ENCODE measurements around the gene MPIG6B.

The MPIG6B gene

DNA sequence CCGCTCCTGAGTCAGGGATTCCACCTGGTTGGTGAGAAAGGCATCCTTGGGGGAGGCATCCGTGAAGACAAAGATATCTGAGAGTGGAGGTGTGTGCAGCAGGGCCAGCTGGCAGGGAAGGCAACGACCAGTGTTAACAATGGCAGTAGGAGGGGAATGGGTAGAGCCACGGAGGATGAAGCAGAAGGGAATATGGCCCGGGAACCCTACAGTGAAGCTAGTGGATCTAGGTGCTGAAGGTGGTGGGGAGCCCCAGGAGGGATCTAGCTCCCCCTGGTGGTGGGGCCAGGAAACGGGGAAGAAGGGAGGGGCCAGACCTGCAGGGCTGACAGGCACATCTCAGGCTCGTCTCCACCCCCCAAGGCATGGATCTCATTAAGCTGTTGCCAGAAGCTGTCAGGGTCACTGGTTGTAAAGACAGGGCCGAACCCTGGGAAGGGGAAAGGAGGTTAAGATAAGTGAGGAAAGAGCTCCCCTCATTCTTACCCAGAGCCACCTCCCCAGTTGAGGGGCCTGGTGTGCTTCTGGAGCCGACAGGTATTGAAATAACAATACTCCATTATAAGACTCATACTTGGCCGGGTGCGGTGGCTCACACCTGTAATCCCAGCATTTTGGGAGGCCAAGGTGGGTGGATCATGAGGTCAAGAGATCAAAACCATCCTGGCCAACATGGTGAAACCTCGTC, 46.7 kb downstream of the MPIG6B start:
- peak; percentile 31 for DNase-seq

DNA sequence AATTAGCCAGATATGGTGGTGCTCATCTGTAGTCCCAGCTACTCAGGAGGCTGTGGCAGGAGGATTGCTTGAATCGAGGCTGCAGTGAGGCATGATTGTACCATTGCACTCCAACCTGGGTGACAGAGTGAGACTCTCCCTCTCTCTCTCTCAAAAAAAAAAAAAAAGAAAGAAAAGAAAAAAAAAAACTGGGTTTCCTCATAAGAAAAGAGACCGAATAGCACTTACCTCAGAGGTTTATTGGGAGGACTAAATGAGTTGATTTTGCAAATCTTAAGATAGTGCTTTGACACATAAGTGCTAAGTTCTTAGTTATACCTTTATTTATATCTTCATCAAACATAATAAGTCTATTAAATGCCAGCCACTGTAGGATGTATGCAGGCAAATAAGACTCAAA, 47.7 kb downstream of the MPIG6B start:
- DNase-seq = no peak

DNA sequence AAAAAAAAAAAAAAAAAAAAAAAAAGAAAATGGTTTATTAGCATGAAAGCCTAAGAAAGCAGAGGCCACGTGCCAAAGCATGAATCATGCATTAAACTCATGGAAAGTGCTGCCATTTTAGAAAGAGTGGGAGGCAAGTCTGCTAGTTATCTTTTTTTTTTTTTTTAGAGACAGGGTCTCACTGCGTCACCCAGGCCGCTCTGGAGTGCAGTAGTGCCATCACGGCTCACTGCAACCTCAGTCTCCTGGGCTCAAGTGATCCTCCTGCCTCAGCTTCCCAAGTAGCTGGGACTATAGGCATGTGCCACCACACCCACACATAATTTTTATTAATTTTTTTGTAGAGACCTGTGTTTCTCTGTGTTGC, 48.8 kb downstream of the MPIG6B start:
- no peak for DNase-seq

DNA sequence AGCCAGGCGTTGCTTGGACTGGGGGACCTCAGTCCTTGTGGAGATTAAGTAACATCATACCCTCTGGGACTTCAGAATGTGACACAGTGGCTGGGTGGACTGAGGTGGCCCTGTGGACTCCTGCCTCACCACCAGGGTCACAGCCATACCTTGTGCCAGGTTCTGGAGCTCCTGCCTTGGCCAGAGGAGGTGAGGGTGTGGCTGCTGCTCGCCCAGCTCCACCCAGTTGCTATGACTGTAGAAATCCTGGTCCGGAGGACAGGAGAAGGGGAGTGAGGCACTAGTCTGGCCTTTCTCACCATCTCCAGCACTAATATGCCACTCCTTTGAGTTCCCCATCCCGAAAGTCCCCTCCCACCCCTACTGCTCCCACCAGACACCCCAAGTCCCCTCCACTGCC, 52.0 kb downstream of the MPIG6B start:
- no peak for DNase-seq

DNA sequence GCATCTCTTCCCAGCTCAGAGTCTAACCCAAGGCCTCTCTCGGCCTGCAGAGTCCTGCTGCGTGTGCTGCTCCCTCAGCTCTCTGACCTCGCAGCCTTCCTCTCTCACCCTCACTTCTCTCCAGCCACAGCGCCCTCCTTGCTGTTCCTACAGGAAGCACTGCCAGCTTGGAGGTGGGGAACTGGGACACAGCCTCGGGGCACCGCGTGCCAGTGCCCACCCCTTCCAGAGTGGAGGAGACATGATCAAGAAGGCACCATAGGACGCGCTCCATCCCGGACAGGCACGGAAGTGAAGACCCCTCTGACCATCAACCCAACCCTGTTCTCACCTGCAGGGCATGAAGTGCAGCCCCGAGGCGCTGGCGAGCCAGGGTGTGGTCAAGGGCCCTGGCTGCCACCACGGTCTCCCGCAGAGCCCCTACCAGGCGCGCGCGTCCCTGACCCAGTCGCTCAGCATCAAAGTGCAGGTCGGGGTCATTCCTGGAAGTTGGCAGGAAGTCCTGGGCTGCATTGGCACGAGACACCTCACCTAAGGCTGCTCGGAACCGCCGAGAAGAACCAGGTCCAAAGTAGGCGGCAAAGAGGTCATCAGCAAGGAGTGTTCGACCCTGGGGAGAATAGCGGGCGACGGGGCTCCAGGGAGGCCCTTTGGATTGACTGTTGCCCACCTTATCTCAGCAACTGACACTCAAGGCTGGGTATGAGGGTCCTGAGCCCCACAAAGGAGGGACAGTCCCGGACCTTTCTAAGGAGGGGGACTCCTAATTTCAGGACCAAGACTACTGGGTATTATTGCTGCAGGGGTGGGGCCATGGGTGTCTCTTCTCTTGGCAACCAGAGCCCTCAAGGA, 52.7 kb downstream of the MPIG6B start:
- DNase-seq = no peak
